Activated effector memory CD4-positive, alpha-beta T cell treated with anti-CD3 and anti-CD28 coated beads, Interleukin-2, amount 50 U/mL, for 16 hours (primary cell): Measurements from ENCODE around the gene RIPPLY1.

ENCODE experiments used
- DNase-seq: peaks from one replicate; pipeline ENCODE4 v3.0.0-alpha.2; 2020

RIPPLY1 gene

GRCh38 chrX:106903291-106903824 lies at the start of gene RIPPLY1:
Gene RIPPLY1 (minus strand): TSS chrX:106903341. CDS start chrX:106903287, 54 bp downstream.
- no peak for DNase-seq

- no peak for DNase-seq
Observed at GRCh38 chrX:106952538-106952937, 49.4 kb upstream of the RIPPLY1 start.

GRCh38 chrX:106952089-106952488 lies 48.9 kb upstream of the RIPPLY1 start:
- DNase-seq = no peak

- DNase-seq = no peak
Observed at GRCh38 chrX:106951230-106951629, 48.1 kb upstream of the RIPPLY1 start.

- DNase-seq = no peak
Observed at GRCh38 chrX:106950381-106950780, 47.2 kb upstream of the RIPPLY1 start.

- DNase-seq = no peak
Observed at GRCh38 chrX:106949366-106949765, 46.2 kb upstream of the RIPPLY1 start.

GRCh38 chrX:106948641-106949040 lies 45.5 kb upstream of the RIPPLY1 start:
- DNase-seq = no peak

- DNase-seq = no peak
Observed at GRCh38 chrX:106946464-106946863, 43.3 kb upstream of the RIPPLY1 start.

GRCh38 chrX:106940068-106940467 lies 36.9 kb upstream of the RIPPLY1 start:
- DNase-seq = no peak

- no peak for DNase-seq
Observed at GRCh38 chrX:106939566-106939965, 36.4 kb upstream of the RIPPLY1 start.

GRCh38 chrX:106936246-106936645 lies 33.1 kb upstream of the RIPPLY1 start:
- no peak for DNase-seq

- no peak for DNase-seq
Observed at GRCh38 chrX:106935175-106935574, 32.0 kb upstream of the RIPPLY1 start.

GRCh38 chrX:106933538-106933961 lies 30.4 kb upstream of the RIPPLY1 start:
- DNase-seq = no peak

GRCh38 chrX:106932960-106933537 lies 29.9 kb upstream of the RIPPLY1 start:
- DNase-seq = no peak

- no peak for DNase-seq
Observed at GRCh38 chrX:106932492-106932923, 29.4 kb upstream of the RIPPLY1 start.

GRCh38 chrX:106931831-106932491 lies 28.8 kb upstream of the RIPPLY1 start:
- DNase-seq = no peak

- DNase-seq = no peak
Observed at GRCh38 chrX:106928227-106928626, 25.1 kb upstream of the RIPPLY1 start.

GRCh38 chrX:106927700-106928099 lies 24.6 kb upstream of the RIPPLY1 start:
- DNase-seq = no peak

- no peak for DNase-seq
Observed at GRCh38 chrX:106927023-106927422, 23.9 kb upstream of the RIPPLY1 start.

GRCh38 chrX:106921637-106922036 lies 18.5 kb upstream of the RIPPLY1 start:
- no peak for DNase-seq

- DNase-seq = no peak
Observed at GRCh38 chrX:106919932-106920452, 16.9 kb upstream of the RIPPLY1 start, which contains the start of gene CLDN2. Gene CLDN2 (plus strand): TSS chrX:106920402. CDS start chrX:106928229, 7,827 bp downstream.

- DNase-seq = no peak
Observed at GRCh38 chrX:106917830-106918500, 14.8 kb upstream of the RIPPLY1 start.

- no peak for DNase-seq
Observed at GRCh38 chrX:106912864-106913263, 9.7 kb upstream of the RIPPLY1 start.

- DNase-seq = no peak
Observed at GRCh38 chrX:106906361-106906760, 3.2 kb upstream of the RIPPLY1 start.
